Right renal cortex interstitium (tissue), 3 donors: ENCODE measurements around the gene TRAF1. TPM values are rescaled to one million over a fixed set of nuclear protein-coding genes. Genes with fewer than 3 reads are reported as not detected.

Experiments
- DNase-seq, 3 donors: peaks; one replicate each; pipeline ENCODE4 v3.0.0-alpha.2; 2013; ENCODE audit warnings: low read depth in 3 of 3, low spot score in 2 of 3
- polyA plus RNA-seq, 3 donors: library from polyadenylated mRNA; unstranded; fragments of 120-200 nt; gene quantifications; one replicate each; pipeline ENCODE4 v1.2.1, GENCODE V29; 2013; ENCODE audit not compliant: insufficient read length in 3 of 3

Gene TRAF1
- polyA plus RNA-seq, 3 donors: 4.1 to 5.4 (median 4.5) TPM

DNA sequence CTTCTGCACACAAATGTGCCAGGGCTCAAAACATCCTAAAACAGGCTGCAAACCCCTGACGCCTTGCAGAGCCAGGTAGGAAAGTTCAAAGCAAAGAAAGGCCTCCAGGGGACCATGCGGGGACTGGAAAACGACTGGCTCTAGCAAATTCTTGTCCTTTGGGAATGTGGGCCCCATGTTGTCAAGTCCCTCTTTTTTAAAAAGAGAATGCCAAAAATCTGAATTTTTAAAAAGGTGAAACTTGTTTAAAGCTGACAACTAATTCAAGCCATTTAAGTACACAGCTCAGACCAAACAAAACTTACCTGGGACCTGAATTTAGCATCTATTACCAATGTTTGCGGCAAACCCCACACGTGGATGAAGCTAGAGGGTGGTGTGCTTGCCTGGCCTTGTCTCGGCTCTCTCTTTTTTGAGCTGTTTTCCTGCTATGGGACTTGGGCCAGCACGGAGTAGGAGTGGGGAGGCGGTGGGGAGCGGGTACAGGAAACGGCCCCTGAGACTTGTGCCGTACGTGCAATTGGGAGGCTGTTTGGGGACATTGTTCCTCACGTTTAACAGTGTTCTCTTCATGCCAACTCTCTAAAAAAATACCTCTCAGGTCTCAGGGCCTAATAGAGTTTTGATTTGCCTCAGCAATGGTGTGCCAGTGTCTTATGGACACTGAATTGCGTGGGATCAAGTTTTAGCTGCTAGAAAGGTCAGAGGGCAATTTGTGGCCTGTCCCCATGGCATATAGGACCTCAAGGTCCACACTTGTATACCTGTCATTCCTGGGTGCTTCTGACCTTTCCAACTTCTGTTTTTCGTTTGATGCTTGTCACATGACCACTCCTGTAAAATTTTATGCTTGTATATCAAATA is 34.5 kb downstream of the TRAF1 start:
- DNase-seq: no peak

DNA sequence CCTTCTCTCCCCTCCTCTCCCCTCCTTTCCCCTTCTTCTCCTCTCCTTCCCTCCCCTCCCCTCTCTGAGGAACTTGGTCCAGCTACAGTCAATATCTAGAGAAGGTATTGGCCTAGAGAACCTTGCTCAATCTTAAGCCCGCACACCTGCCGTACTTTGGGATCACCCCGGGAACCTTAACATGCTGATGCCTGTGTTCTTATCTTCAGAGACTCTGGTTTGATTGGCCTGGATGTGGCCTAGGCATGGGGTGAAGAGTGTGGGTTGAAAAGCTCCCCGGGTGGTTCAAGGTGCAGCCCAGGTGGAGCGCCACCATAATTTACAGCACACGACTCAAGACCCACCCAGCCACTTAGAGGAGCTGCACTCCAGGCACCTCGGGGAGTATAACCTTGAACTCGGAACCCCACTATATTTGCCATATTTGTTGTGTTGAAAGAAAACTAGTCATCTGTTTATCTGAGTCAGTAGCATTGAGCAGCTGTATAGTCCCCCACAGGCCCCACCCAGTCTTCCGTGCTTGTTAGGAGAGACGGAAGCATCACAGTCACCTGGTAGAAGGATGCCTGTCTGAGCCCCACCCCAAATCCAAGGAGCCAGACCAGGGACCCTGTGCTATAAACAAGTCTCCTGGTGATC is 35.2 kb downstream of the TRAF1 start:
- no peak for DNase-seq

DNA sequence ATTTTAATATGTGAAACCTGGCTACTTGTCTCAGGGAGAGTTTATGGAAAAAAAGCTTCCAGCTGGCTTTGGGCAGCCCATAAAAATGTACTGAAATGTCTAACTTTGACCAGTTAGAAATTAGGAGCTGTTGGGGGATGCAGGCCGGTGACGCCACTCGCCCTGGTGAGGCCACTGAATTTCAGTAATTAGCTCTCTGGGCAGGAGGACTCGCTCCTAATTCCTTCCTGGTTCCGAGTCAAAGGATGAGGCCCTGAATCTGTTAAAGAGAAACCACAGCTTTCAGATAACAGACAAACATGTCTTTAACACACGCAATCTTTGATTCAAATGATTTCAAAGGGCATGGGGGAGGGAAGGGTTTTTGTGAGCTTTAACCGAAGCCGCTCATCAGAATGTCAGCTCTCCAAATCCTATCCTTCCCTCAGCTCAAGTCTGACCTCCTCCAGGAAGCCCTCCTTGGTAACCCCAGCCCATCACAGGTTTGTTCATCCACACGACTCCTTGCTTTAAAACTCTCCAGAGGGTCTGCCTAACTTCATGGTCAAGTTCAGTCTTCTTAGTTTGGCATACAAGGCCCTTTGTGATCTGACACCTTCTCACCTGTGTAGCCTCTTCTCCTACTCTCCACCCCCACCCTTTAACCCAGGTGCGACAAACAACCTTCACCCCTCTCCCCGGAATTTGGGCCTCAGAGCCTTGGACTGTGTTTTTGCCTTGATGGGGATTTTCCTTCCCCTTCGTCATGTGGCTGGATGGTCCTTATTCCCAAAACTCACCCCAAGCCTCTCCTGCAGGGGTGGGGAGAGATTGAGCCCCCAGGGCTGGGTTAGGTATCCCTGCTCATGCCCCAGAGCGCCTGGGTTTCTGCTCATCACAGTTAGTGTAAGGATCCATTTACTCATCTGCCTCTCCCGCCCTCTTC is 36.0 kb downstream of the TRAF1 start:
- DNase-seq: no peak

DNA sequence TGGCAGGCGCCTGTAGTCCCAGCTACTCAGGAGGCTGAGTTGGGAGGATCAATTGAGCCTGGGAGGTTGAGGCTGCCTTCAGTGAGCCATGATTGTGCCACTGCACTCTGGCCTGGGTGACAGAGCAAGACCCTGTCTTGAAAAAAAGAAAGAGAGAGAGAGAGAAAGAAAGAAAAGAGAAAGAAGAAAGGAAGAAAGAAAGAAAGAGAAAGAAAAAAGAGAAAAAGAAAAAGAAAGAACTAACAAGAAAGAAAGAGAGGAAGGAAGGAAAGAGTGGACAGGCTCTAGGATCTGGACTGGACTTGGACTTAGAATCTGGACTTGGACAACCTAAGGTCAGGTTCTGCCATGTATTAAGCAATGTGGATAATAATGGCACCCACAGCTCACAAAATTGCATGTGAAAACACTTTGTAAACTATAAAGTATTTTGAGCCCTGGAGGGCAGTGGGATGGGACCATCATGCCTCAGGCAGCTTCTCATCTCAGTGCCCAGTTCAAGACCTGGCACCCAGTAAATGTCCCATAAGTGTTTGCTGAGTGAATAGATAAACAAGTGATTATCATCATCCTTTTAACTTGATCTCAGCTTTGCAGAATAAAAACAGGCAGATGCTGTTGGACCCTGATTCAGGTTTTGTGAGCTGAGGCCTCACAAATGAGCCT is 36.9 kb downstream of the TRAF1 start:
- no peak for DNase-seq

DNA sequence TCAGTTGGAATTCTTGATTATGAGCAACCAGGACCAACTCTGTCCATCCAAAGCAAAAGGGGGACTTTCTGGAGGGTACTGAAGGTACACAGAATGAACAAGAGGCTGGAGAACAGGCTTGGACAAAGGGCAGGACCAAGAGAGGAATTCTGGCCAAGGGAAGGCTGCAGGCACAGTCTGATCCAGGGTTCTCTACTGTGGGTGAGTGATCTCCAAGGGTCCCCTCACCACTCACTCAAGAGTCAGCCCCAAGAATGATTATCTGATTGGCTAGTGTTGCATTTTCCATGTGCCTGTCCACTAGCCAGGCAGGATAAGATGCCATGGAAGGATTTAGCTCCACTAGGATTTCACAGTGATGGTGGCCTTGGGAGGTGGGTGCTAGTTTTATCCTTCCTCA is 38.0 kb downstream of the TRAF1 start:
- DNase-seq: no peak

DNA sequence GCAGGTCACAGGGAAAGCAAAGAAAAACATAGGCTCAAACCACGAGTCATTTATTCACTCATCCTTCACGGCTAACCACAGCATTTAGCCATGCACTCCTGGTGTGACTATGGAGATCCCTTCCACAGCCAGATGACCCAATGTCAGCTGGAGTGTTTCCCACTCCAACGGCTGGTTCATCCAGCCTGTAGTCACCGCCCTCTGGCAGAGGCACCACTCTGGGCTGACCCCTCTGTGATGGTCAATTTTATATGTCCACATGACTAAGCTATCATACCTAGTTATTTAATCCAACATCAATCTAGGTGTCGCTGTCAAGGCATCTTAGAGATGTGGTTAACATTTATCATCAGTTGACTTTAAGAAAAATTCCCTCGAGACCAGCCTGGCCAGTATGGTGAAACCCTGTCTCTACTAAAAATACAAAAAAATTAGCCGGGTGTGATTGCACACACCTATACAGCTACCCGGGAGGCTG is 40.1 kb downstream of the TRAF1 start:
- DNase-seq: no peak

DNA sequence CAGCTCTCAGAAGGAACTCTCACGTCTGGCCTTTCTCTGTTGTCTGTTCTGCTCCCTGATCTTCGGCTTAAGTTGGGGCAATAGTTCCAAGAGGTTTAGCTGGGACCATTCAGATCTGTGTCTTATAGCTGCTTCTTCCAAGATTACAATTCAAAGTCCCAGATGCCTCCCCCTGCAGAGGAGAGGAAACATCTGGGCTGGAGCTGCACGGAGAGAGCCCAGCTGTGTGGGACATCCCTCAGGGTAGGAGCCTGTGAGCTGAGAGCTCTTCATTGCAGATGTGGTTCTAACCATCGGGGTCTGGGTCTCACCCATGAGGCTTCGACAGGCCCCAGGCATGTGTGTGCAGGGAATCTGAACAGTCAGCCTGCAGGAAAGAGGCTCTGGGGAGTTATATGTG is 40.6 kb downstream of the TRAF1 start:
- DNase-seq: no peak

DNA sequence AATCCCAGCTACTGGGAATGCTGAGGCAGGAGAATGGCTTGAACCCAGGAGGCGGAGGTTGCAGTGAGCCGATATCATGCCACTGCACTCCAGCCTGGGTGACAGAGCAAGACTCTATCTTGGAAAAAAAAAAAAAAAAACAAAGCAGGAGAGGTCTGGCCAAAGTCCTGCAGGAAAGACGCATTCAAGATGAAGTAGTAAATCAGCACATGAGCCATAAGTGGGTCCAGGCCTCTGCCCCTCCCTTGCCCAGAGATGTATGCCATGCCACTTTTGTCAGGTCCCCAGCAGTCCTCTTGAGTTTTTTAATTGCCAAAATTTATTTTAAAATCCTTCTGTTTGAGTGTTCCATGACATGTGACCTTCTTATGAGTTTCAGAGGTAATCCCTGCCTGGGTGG is 41.1 kb downstream of the TRAF1 start:
- DNase-seq: no peak

DNA sequence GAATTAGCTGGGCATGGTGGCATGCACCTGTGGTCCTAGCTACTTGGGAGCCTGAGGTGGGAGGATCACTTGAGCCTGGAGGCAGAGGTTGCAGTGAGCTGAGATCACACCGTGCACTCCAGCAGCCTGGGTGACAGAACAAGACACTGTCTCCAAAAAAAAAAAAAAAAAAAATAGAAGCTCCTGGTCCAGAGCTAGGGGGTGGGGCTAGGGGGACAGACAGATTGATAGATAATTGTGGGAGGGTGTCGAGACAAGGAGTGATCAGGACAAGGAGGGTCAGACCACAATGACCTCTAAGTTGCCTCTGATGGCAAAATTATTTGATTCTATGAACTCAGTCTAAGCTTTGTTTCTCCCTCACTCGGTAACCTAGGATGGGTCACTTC is 43.0 kb downstream of the TRAF1 start:
- DNase-seq: no peak

DNA sequence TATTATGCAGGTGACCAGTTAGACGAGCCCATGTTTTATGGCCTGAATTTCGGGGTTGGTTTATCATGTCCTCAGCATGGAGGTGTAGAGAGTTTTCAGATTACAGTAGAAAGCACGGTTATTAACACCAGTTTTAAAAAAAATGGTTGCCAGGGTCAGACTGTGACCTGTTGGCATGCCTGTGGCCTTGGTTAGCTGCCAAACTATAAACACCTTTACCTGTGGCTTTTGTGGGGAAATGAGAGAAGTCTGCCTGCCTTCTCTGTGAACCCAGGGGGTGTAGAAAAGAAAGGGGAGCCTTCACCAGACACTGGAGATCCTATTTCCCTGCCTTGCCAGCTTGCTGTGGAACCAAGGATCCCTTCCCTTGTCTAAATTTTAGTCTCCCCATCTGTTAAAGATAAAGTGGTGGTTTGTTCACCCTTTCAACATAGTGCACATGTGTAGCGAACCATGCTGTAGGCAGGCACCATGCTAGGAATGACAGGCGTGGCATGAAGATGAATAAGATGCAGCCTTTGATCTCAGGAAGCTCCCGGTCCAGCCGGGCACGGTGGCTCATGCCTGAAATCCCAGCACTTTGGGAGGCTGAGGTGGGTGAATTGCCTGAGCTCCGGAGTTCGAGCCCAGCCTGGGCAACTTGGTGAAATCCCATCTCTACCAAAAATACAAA is 43.5 kb downstream of the TRAF1 start:
- DNase-seq: no peak

DNA sequence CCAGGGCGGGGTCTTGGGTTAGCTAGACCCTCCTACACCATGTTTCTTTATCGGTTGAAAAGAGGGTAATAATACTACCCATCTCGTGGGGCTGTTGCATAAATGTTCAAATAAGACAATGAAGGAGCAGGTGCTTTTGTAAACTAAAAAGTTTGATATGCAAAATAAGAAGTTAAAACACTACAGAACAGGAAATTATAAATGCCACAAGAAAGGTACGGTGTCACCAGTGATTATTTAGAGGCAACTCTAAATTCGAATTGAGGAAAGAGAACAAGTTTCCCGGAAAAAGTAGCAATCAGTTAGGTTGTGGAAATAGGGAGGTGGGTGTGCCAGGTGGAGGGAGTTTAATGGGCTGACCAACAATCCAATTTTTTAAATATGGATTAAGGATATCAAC is 47.1 kb downstream of the TRAF1 start:
- DNase-seq: no peak

DNA sequence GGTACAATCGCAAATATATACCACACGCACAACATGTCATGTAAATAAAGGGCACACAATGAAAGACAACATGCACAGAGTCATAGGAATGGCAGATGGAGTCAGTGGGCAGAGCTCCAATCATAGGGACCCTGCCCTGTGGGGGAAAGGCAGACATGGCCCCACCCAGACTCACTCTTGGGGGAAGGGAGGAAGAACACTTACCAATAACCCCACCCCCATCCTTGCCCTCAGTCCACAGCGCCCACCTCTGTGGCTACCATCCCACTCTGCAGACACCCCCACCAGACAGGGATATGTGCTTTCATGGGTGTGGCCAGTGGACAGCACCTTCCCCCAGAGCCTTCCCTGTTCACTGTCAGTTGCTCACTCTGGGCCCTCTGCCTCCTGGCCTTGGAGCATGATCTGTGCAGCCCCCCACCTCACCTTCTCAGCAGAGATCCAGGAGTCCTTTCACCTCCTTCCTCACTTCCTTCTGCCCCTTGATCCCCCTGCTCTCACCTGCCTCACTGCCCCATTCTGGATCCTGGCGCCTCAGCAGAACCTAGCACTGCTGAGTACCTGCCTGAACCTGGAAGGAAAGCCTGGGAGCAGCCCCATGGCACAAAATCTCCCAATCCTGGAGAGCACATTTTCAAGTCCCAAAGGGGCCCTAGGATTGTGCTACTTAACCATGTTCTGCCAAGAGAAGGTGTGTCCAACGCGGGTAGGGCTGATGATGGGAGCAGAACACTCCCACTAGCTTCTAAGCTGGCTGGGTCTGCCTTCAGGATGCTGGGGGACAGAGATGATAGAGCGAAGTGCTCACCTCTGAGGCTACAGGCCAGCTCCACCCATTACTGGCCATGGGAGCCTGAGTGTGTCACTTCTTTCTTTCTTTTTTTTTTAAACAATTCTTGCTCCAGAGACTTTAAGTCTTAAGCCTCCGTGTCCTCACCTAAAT is 48.1 kb downstream of the TRAF1 start:
- DNase-seq: no peak

DNA sequence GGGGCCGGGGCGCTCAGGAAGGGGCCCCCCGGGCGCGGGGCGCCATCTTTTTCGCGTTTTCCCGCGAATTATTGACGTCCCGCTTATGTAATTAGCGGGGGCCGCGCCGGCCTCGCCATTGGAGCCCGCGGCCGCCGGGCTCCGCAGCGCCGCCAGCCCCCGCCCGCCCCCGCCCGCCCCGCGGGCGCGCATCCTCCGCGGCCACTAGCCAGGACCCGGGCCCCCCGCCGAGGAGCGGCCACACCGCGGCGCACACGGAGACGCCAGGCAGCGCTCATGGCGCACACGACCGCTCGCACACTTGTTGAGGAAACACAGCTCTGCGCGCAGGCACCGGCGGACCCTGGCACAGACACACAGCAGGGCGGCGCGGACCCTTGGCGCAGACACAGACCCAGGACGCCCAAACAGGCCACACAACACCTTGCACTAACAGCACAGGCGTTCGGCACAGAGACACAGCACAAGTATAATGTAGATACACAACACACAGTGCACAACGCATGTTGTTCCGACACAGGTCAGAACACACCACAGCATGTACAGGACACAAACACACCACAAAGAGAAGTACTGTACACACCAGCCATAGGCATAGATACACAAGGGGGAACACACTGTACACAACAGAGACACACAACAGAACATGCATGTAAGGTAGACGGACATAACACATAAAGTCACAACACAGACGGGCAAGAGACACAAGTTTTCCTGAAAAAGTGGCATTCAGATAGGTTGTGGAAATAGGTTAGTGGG is 49.1 kb downstream of the TRAF1 start:
- no peak for DNase-seq

DNA sequence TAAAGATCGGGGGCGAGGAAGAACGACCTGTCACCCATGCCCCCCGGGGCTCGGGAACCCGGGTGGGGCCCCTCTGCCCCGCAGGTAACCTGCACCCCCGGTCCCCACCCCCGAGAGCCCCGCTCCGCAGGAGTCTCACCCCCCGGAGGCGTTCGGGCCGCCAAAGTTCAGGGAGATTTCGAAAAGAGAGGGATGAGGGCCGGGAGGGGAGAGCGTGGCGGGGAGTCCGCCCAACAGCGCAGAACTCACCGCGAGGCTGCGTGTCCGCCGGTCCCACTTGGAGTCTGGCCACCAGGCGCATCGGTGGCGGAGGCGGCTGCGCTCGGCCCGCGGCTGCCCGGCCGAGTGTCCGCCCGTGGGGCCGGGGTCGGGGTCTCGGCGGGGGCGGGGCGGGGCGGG is 49.8 kb downstream of the TRAF1 start, which contains the start of gene PHF19:
Gene PHF19 (minus strand): TSS at position 347 of the 399 bp plus-strand sequence. CDS start 2,447 bp downstream, outside the sequence.
- no peak for DNase-seq

DNA sequence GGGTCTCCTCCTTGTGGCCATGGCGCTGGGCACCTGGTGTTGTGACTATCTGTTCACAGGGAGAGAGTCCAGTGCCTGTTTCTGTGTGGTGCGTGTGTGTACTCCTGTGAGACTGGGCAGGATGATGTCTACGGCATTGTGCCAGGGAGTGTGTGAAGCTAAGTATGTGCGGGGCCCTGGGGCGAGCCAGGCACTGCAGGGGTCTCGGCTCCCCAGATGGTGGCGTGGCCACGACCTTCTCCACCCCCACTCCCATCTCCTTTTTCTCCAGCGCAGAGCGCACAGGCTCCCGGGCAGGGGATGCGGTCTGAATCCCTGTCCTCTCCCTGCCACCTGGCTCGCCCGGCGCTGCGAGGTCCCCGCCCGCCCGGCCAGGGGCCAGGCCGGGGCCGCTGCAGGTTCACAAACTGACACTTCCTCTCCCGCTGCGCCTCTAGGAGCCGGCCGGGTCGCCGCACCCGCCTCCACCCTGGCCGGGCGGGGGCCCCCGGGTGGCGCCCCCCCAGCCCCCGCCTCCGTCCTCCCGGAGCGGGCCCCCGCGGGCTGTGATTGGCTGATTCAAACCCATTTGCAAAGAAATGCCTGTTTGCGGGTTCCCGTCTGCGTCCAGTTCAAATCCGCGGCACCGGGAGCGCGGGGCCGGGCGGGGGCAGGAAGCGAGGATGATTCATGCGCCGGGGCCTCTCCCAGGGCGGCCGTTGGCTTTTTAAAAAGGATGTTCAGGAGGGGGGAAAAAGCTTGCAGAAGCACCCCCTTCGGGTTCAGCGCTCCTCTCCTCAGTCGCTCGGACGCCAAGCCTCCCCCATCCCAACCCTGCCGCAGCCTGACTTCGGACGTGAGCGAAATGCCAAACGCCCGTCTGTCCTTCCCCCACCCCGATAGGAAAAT is 50.4 kb downstream of the TRAF1 start:
- no peak for DNase-seq

DNA sequence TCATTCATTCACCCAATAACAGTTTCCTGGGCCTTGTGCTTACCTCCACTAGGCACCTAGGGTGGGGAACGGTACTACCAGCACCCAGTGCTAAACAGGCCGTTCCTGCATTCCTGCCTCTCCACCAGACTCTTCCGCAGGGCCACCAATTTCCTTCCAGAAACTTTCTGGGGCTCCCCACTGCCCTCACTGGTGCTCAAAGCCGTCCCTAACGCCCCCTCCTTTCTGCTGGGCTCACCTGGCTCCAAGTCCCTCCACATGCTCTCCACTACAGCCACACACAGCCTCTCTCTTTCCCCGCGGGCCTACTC is 51.0 kb downstream of the TRAF1 start:
- DNase-seq: no peak

DNA sequence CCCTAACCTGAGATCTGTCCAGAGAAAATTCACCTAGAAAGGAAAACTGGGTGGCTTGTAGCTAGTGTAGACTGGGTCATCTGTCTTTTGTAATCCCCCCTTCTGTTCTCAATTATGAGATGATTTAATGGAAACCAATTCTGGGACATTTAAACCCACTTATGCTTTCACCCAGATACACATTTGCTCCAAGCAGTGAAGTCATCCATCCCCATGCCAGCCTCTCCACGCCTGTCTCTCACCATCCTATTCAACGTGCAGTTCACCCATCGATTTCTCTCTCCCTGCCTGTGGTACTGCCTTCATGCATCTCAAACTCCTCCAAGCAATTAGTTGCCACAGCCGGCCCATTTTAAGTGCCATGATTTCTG is 51.4 kb downstream of the TRAF1 start:
- DNase-seq: no peak
